AG04450 (cell line): ENCODE measurements around the gene CBX6. TPM values are rescaled to one million over a fixed set of nuclear protein-coding genes. Genes with fewer than 3 reads are reported as not detected.

Experiments used
- CTCF ChIA-PET: fragments of 300-600, 350-600 bp; formaldehyde crosslinking; extraction: SDS; loops from one replicate; lab custom pipeline; 2022; ENCODE audit warnings: antibody characterized with exemption, inconsistent platforms; lab: Charles Lee
- POLR2A ChIA-PET: fragments of 350-600 bp; formaldehyde crosslinking; extraction: SDS; loops from one replicate; lab custom pipeline; 2021; ENCODE audit warnings: antibody characterized with exemption, inconsistent platforms; lab: Yijun Ruan, JAX
- DNase-seq: peaks from one replicate; pipeline ENCODE4 v3.0.0-alpha.2; 2011; ENCODE audit warnings: low read depth, low spot score
- H3K27ac ChIP-seq: one replicate; pipeline ENCODE4 v1.5.1; 2012; ENCODE audit warnings: low read depth, low read length, control low read depth
- H3K27me3 ChIP-seq: one replicate; pipeline ENCODE4 v1.6.0; 2012; ENCODE audit warnings: low read length; ENCODE audit not compliant: control insufficient read depth, insufficient read depth
- H3K4me3 ChIP-seq: 2 replicates; pipeline ENCODE4 v1.5.1; 2011; ENCODE audit warnings: mild to moderate bottlenecking, low read depth, low read length, control low read depth
- H3K9me3 ChIP-seq: 2 replicates; pipeline ENCODE4 v1.5.1; 2012; ENCODE audit warnings: low read length; ENCODE audit not compliant: control insufficient read depth, insufficient read depth
- CTCF ChIP-seq: IDR thresholded peaks from 2 replicates; pipeline ENCODE4 v1.5.1; 2011; ENCODE audit warnings: low read depth, low read length, control low read depth, inconsistent platforms
- polyA plus RNA-seq: library from polyadenylated mRNA; depleted of rRNA; stranded (reverse); fragments of >200 nt; gene quantifications from 2 replicates; pipeline ENCODE4 v1.2.3, GENCODE V29; 2011

Gene CBX6
- polyA plus RNA-seq, 1 experiment, result 14.7 TPM

DNA sequence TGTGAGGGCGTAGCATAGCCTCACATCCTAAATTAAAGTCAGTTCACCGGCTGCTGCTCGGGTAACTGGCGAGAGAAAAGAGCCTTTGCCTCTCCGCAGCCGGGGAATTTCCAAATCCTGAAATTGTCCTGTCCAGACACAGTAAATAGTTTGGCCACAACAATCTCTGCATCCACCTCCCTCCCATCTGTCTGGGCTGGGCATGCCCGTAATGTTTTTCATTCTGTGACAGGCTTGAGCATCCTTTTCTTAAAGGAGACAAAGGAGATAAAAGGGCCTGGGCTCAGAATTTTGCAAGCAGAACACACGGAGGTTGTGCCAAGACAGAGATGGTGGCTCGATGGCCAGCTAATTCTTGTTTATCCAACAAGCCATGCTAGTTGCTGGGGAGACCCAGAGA lies 19.2 kb upstream of the CBX6 start:
- ChIA-PET CTCF (no interaction called here), POLR2A (no interaction called here)
- DNase-seq, result no peak

DNA sequence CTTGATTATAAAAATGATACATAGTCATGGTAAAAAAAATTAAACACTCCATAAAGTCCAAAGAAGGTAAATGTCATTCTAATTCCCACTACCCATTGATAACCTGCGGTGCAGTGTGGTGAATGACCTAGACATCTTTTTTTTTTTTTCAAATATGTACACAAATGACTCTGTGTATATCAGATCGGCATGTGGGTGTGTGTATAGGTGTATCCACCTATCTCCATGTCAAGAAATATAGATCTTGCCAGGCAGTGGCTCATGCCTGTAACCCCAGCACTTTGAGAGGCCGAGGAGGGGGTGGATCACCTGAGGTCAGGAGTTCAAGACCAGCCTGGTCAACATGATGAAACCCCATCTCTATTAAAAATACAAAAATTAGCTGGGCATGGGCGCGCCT lies 18.4 kb upstream of the CBX6 start:
- Histone ChIP-seq H3K27me3 (peaks cover 15% of the 10 kb centered on the region), H3K9me3 (no peaks in the 10 kb centered on the region), H3K27ac (no peak overlapping the region), H3K4me3 (no peak overlapping the region)
- POLR2A ChIA-PET, result no interaction called here
- CTCF ChIA-PET, result interaction anchor here (0.9 kb wide), 1 partner anchor 37 kb away, joined by 3 read pairs; no protein-coding TSS in a partner anchor
- no peak for TF ChIP-seq CTCF
- DNase-seq, result no peak

More for the DNA sequence above, 19.2 kb upstream of the CBX6 start:
- no peak overlapping the region for H3K27ac ChIP-seq
- H3K9me3 ChIP-seq, result no peaks in the 10 kb centered on the region
- peaks cover 15% of the 10 kb centered on the region for H3K27me3 ChIP-seq
- TF ChIP-seq CTCF, result no peak
- no peak overlapping the region for H3K4me3 ChIP-seq

DNA sequence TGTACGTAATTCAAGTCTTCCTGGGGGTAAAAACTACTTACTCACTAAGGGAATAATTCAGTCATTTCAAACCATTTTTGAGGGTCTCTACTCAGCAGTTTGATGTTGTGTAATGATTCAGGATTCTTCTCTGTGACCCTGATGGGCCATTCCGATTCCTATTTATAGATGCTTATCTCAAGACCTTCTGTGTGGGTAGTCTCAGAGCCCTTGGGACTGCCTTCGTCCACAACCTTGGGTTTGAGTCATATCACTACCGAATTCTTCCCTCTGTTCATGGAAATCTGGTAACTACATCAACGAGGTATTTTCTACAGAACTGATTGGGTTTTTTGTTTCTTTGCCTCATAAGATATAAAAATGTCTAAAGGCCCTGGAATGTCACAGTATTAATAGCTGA lies 14.3 kb upstream of the CBX6 start:
- no peak for DNase-seq
- no peak overlapping the region for H3K4me3 ChIP-seq
- TF ChIP-seq CTCF, result no peak
- no peak overlapping the region for H3K27ac ChIP-seq
- ChIA-PET POLR2A (no interaction called here), CTCF (no interaction called here)
- no peaks in the 10 kb centered on the region for H3K9me3 ChIP-seq
- peaks cover 9% of the 10 kb centered on the region for H3K27me3 ChIP-seq

- H3K4me3 ChIP-seq, result no peak overlapping the region
- peaks cover 5% of the 10 kb centered on the region for H3K27me3 ChIP-seq
- TF ChIP-seq CTCF, result no peak
- DNase-seq, result no peak
- no peak overlapping the region for H3K27ac ChIP-seq
- no peaks in the 10 kb centered on the region for H3K9me3 ChIP-seq
- ChIA-PET POLR2A (no interaction called here), CTCF (interaction anchor here (0.6 to 7.5 kb wide), 2 partner anchors 14 to 158 kb away, joined by 5 to 32 read pairs; no protein-coding TSS in a partner anchor)
Measured at GRCh38 chr22:38882972-38883622, 11.1 kb upstream of the CBX6 start.
